ENCODE data around the gene ZNHIT6.

Gene ZNHIT6

DNA sequence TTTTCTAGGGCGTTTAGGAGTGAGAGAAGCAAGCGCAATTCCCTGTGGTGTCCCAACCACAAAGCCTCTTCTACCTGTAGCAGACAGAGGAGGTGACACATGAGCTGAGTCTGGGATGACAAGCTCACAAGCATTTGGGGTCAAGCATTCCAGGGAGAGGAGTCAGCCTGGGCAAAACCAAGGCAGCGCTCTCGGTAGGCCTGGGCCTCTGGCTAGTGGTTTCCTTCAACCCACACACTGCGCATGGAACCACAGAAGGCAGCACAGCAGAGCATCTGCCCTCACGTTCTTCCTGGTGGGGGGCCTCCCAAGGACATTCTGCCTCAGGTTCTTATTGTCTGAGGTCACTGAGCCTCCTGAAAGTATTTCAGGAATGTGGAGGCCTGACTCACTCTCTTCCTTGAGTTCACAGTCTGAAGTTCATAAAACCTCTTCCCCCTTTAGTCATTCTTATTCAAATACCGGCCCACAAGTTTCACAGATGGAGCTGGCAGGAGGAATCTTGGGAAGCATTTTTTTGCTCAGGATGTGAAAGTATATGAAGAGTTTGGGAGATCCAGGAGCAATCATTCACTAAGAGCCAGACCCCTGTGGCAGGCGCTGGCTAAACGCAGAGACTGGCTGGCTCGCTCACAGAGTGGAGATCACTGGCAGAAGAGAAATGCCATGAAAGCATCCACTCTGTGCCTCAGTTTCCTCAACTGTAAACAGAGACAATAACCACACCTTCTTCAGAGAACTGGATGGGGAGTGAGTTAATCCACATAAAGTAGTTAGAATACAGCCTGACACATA is 100.9 kb downstream of the ZNHIT6 start:
- peak overlapping the region; percentile 43 for H3K27ac ChIP-seq (replicated peaks; ENCODE audit: low read length)
- DNase-seq (ENCODE audit: low spot score) = peak; percentile 71
- peak overlapping the region; percentile 80 for H2BK5ac ChIP-seq (ENCODE audit: low read length)
- H3K27me3 ChIP-seq (ENCODE audit: control insufficient read depth in 3 of 3, insufficient read depth in 3 of 3, low read depth in 1 of 3, low read length in 3 of 3) = no peaks in the 10 kb centered on the region
- no peak overlapping the region for H3K14ac ChIP-seq (ENCODE audit: low read length)
- no peak overlapping the region for H3K4me2 ChIP-seq (ENCODE audit: insufficient read depth, low read length, poor library complexity, severe bottlenecking)
- no peak overlapping the region for H4K8ac ChIP-seq (ENCODE audit: low read depth, low read length)
- H3K23ac ChIP-seq (ENCODE audit: low read depth, low read length, poor library complexity) = no peak overlapping the region
- no peak overlapping the region for H2BK15ac ChIP-seq (ENCODE audit: low read length)
- WGBS, 2 donors (ENCODE audit: extremely low coverage in 2 of 2, insufficient read length in 2 of 2, insufficient replicate concordance in 1 of 2) = no CpG with 5 or more reads among the region's 10 CpGs
- no peaks in the 10 kb centered on the region for H3K36me3 ChIP-seq (replicated peaks in 1 of 2; ENCODE audit: control insufficient read depth in 2 of 2, insufficient read depth in 2 of 2, low read length in 2 of 2)
- no peak overlapping the region for H2BK12ac ChIP-seq (ENCODE audit: low read length)
- H2AFZ ChIP-seq (ENCODE audit: low read length) = peak overlapping the region; percentile 63
- H3K18ac ChIP-seq (ENCODE audit: low read length) = peak overlapping the region; percentile 1
- H3K9me3 ChIP-seq (replicated peaks in 1 of 2; ENCODE audit: control insufficient read depth in 2 of 2, insufficient read depth in 1 of 2, low read depth in 1 of 2, low read length in 2 of 2) = no peaks in the 10 kb centered on the region
- H3K4ac ChIP-seq (ENCODE audit: low read length) = no peak overlapping the region
- H2AK5ac ChIP-seq (ENCODE audit: low read depth, low read length) = peak overlapping the region; percentile 2
- no peak overlapping the region for H2BK120ac ChIP-seq (ENCODE audit: low read depth, low read length)
- no peak overlapping the region for H3K4me3 ChIP-seq (ENCODE audit: low read length in 2 of 2)
- no peak overlapping the region for H3K9ac ChIP-seq (ENCODE audit: low read depth, low read length, poor library complexity)
- H3K4me1 ChIP-seq (ENCODE audit: control insufficient read depth in 2 of 2, insufficient read depth in 1 of 2, low read depth in 1 of 2, low read length in 2 of 2) = peaks cover 17 to 19% of the 10 kb centered on the region in 2 donors
- H4K91ac ChIP-seq (ENCODE audit: low read depth, low read length, poor library complexity) = no peak overlapping the region
- no peaks in the 10 kb centered on the region for H3K79me1 ChIP-seq (ENCODE audit: low read depth, low read length)

DNA sequence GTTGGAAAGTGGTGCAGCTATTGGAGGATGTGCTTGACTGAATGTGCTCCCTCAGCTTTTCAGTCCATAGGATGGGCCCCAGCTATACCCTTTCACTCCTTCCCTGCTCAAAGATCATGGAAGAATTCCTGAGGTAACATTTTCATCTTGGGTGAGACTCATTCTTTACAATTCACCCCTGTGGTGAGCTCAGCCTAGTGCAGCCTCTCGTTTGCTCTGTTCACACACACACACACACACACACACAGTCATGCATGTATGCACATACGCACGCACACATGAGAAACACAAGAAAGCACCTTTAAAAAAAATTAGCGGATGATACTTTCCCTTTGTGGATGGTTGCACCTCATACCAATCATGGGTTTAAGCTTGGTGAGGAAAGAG is 101.8 kb downstream of the ZNHIT6 start:
- no CpG with 5 or more reads among the region's 4 CpGs for WGBS, 2 donors (ENCODE audit: extremely low coverage in 2 of 2, insufficient read length in 2 of 2, insufficient replicate concordance in 1 of 2)
- H3K79me1 ChIP-seq (ENCODE audit: low read depth, low read length) = no peaks in the 10 kb centered on the region
- H3K4ac ChIP-seq (ENCODE audit: low read length) = no peak overlapping the region
- H3K27me3 ChIP-seq (ENCODE audit: control insufficient read depth in 3 of 3, insufficient read depth in 3 of 3, low read depth in 1 of 3, low read length in 3 of 3) = no peaks in the 10 kb centered on the region
- no peak overlapping the region for H2BK120ac ChIP-seq (ENCODE audit: low read depth, low read length)
- no peak overlapping the region for H2BK5ac ChIP-seq (ENCODE audit: low read length)
- no peak overlapping the region for H2BK12ac ChIP-seq (ENCODE audit: low read length)
- no peaks in the 10 kb centered on the region for H3K36me3 ChIP-seq (replicated peaks in 1 of 2; ENCODE audit: control insufficient read depth in 2 of 2, insufficient read depth in 2 of 2, low read length in 2 of 2)
- H3K4me1 ChIP-seq (ENCODE audit: control insufficient read depth in 2 of 2, insufficient read depth in 1 of 2, low read depth in 1 of 2, low read length in 2 of 2) = peaks cover 15% of the 10 kb centered on the region in 2 donors
- H4K91ac ChIP-seq (ENCODE audit: low read depth, low read length, poor library complexity) = no peak overlapping the region
- DNase-seq (ENCODE audit: low spot score) = no peak
- no peak overlapping the region for H2AFZ ChIP-seq (ENCODE audit: low read length)
- no peak overlapping the region for H3K9ac ChIP-seq (ENCODE audit: low read depth, low read length, poor library complexity)
- no peak overlapping the region for H2BK15ac ChIP-seq (ENCODE audit: low read length)
- peak overlapping the region; percentile 36 for H2AK5ac ChIP-seq (ENCODE audit: low read depth, low read length)
- H3K14ac ChIP-seq (ENCODE audit: low read length) = no peak overlapping the region
- H3K27ac ChIP-seq (replicated peaks; ENCODE audit: low read length) = no peak overlapping the region
- H3K23ac ChIP-seq (ENCODE audit: low read depth, low read length, poor library complexity) = no peak overlapping the region
- no peak overlapping the region for H4K8ac ChIP-seq (ENCODE audit: low read depth, low read length)
- no peak overlapping the region for H3K4me2 ChIP-seq (ENCODE audit: insufficient read depth, low read length, poor library complexity, severe bottlenecking)
- H3K4me3 ChIP-seq (ENCODE audit: low read length in 2 of 2) = no peak overlapping the region
- no peak overlapping the region for H3K18ac ChIP-seq (ENCODE audit: low read length)
- H3K9me3 ChIP-seq (replicated peaks in 1 of 2; ENCODE audit: control insufficient read depth in 2 of 2, insufficient read depth in 1 of 2, low read depth in 1 of 2, low read length in 2 of 2) = no peaks in the 10 kb centered on the region

DNA sequence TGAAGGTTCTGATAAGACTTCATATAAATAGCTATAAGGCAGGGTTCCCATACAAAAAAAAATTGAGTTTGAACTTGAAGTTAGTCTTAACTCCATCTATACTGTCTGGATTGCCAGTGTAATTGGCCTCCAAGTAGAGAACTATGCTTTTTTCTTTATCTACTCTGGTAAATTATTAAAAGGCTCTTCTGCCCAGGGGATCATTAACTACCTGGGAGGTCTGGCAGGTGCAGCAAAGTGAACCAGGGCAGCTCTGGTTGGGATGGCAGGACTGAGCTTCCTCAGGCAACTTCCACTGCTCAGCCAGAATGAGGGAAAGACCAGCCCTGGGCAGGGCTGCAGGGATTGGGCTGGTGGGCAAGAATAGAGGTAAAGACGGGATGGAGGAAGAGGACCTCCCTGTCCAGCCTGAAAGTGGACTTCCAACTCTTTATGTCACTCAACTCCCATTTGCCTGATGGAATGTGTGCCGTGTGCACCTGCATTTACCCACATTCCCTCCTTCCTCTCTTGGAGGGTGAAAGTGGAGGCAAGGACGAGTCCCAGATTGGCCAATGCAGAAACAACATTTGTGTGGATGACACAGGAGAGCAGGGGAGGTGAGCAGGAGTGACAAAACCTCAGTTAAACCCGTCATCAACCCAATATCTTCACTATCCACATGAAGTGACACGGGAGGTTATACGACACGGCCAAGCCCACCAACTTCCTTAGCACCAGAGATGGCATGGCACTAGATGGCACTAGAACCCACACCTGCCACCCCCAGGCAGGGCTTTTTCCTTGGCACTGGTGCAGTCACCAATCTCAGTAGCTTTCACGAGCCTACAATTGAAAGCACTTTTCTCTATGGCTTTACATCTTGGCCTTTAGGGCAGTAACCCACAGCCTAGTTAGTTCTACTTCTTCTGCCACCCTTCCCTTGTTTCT is 102.5 kb downstream of the ZNHIT6 start:
- Histone ChIP-seq H3K79me1 (ENCODE audit: low read depth, low read length) (no peaks in the 10 kb centered on the region), H3K9me3 (replicated peaks in 1 of 2; ENCODE audit: control insufficient read depth in 2 of 2, insufficient read depth in 1 of 2, low read depth in 1 of 2, low read length in 2 of 2) (no peaks in the 10 kb centered on the region), H3K23ac (ENCODE audit: low read depth, low read length, poor library complexity) (no peak overlapping the region), H2AK5ac (ENCODE audit: low read depth, low read length) (peak overlapping the region; percentile 36), H3K27me3 (ENCODE audit: control insufficient read depth in 3 of 3, insufficient read depth in 3 of 3, low read depth in 1 of 3, low read length in 3 of 3) (no peaks in the 10 kb centered on the region), H3K4me3 (ENCODE audit: low read length in 2 of 2) (no peak overlapping the region), H3K27ac (replicated peaks; ENCODE audit: low read length) (no peak overlapping the region), H3K9ac (ENCODE audit: low read depth, low read length, poor library complexity) (no peak overlapping the region), H2AFZ (ENCODE audit: low read length) (no peak overlapping the region), H2BK15ac (ENCODE audit: low read length) (no peak overlapping the region), H3K18ac (ENCODE audit: low read length) (no peak overlapping the region), H3K4me2 (ENCODE audit: insufficient read depth, low read length, poor library complexity, severe bottlenecking) (no peak overlapping the region), H4K8ac (ENCODE audit: low read depth, low read length) (no peak overlapping the region), H3K36me3 (replicated peaks in 1 of 2; ENCODE audit: control insufficient read depth in 2 of 2, insufficient read depth in 2 of 2, low read length in 2 of 2) (no peaks in the 10 kb centered on the region), H3K14ac (ENCODE audit: low read length) (no peak overlapping the region), H3K4me1 (ENCODE audit: control insufficient read depth in 2 of 2, insufficient read depth in 1 of 2, low read depth in 1 of 2, low read length in 2 of 2) (peaks cover 15% of the 10 kb centered on the region in 2 donors), H2BK12ac (ENCODE audit: low read length) (no peak overlapping the region), H2BK5ac (ENCODE audit: low read length) (no peak overlapping the region), H4K91ac (ENCODE audit: low read depth, low read length, poor library complexity) (no peak overlapping the region), H2BK120ac (ENCODE audit: low read depth, low read length) (no peak overlapping the region), H3K4ac (ENCODE audit: low read length) (no peak overlapping the region)
- no peak for DNase-seq (ENCODE audit: low spot score)
- no CpG with 5 or more reads among the region's 8 CpGs for WGBS, 2 donors (ENCODE audit: extremely low coverage in 2 of 2, insufficient read length in 2 of 2, insufficient replicate concordance in 1 of 2)
